Measurements from ENCODE around the gene SSTR5.

GRCh38 chr16:1030473-1030901 lies 42.1 kb upstream of the SSTR5 start:
- no peak for TF ChIP-seq EZH2 (IDR thresholded peaks at IDR 0.05)
- no peak for TF ChIP-seq POLR2AphosphoS5 (IDR thresholded peaks at IDR 0.05; ENCODE audit: borderline replicate concordance, low read depth, low read length)

All from SK-N-MC (cell line).